Measurements from ENCODE around the gene TECR. TPM values are rescaled to one million over a fixed set of nuclear protein-coding genes. Genes with fewer than 3 reads are reported as not detected.
A peak's percentile ranks its signal among the peaks of the same experiment; 100 is the strongest.

Gene TECR
- total and polyA plus RNA-seq, 2 of the 13 experiments (the other 11 are each of a cell fraction or from before 2014, with no cell fraction given) = 54.9 to 121 TPM

GRCh38 chr19:14510311-14511228 is 18.8 kb upstream of the TECR start (continued):
- TF ChIP-seq ZNF713 (CRISPR knock-in tag; IDR thresholded peaks at IDR 0.05) = no peak
- TF ChIP-seq MTA3 (CRISPR knock-in tag; IDR thresholded peaks at IDR 0.05) = no peak
- TF ChIP-seq KDM6A (CRISPR knock-in tag; IDR thresholded peaks at IDR 0.05; ENCODE audit: low read depth) = no peak
- no peak for TF ChIP-seq ZNF598 (CRISPR knock-in tag; IDR thresholded peaks at IDR 0.05; ENCODE audit: borderline replicate concordance)
- peak; percentile 34; the same call in 1 of the 2 replicates for TF ChIP-seq SAP130 (CRISPR knock-in tag; IDR thresholded peaks at IDR 0.05; ENCODE audit: low read depth)
- TF ChIP-seq PRMT3 (CRISPR knock-in tag; IDR thresholded peaks at IDR 0.05; ENCODE audit: borderline replicate concordance, low read depth) = no peak
- no peak for TF ChIP-seq ZNF33A (CRISPR knock-in tag; IDR thresholded peaks at IDR 0.05; ENCODE audit: borderline replicate concordance)
- TF ChIP-seq ZBTB7A (CRISPR knock-in tag; IDR thresholded peaks at IDR 0.05) = no peak
- TF ChIP-seq ZNF362 (CRISPR knock-in tag; IDR thresholded peaks at IDR 0.05; ENCODE audit: borderline replicate concordance) = peak; percentile 37; the same call in 1 of the 2 replicates
- TF ChIP-seq ZNF460 (CRISPR knock-in tag; IDR thresholded peaks at IDR 0.05; ENCODE audit: borderline replicate concordance) = peak; percentile 46; the same call in 1 of the 2 replicates
- TF ChIP-seq ZHX1 (CRISPR knock-in tag; IDR thresholded peaks at IDR 0.05; ENCODE audit: low read depth) = no peak
- no peak for TF ChIP-seq HMGA1 (CRISPR knock-in tag; conservative IDR thresholded peaks at IDR 0.05)
- no peak for TF ChIP-seq SATB2 (CRISPR knock-in tag; IDR thresholded peaks at IDR 0.05)
- peak; percentile 81 for TF ChIP-seq FOSL2 (CRISPR knock-in tag; IDR thresholded peaks at IDR 0.05)
- TF ChIP-seq RXRB (CRISPR knock-in tag; IDR thresholded peaks at IDR 0.05; ENCODE audit: borderline replicate concordance) = no peak
- TF ChIP-seq MBNL3 (CRISPR knock-in tag; conservative IDR thresholded peaks at IDR 0.05) = no peak
- TF ChIP-seq ZNF646 (CRISPR knock-in tag; IDR thresholded peaks at IDR 0.05) = no peak
- TF ChIP-seq NR2C2 (CRISPR knock-in tag; IDR thresholded peaks at IDR 0.05; ENCODE audit: borderline replicate concordance) = no peak
